Tibial nerve (tissue), 3 donors: ENCODE data around the gene B3GALT5.

Source experiments
- CTCF ChIP-seq, 5 experiments: fragments of 200-600 bp in 3 of 5; fragments of 450-650 bp in 2 of 5; sonication (generic) in 3 of 5; IDR thresholded peaks; one replicate each; pipeline ENCODE4 v1.5.1; 2016 to 2019; ENCODE audit warnings: antibody characterized with exemption in 5 of 5, mild to moderate bottlenecking in 3 of 5, moderate library complexity in 2 of 5
- POLR2A ChIP-seq, 2 donors: fragments of 450-650 bp; IDR thresholded peaks; one replicate each; pipeline ENCODE4 v1.6.1; 2017; ENCODE audit warnings: antibody characterized with exemption in 2 of 2, mild to moderate bottlenecking in 2 of 2, moderate library complexity in 2 of 2

GRCh38 chr21:39602793-39603192 is 9.9 kb upstream of the B3GALT5 start:
- TF ChIP-seq CTCF (IDR thresholded peaks at IDR 0.05), result no peak
- TF ChIP-seq POLR2A (IDR thresholded peaks at IDR 0.05), result no peak
